Measurements from ENCODE around the gene SYAP1.

GRCh38 chrX:16774746-16775145 lies 55.3 kb downstream of the SYAP1 start:
- TF ChIP-seq MLX (CRISPR knock-in tag; IDR thresholded peaks at IDR 0.05) = no peak
- no peak for TF ChIP-seq ATF3 (CRISPR knock-in tag; conservative IDR thresholded peaks at IDR 0.05)
- TF ChIP-seq CTCF (IDR thresholded peaks at IDR 0.05) = no peak
- TF ChIP-seq USF2 (CRISPR knock-in tag; IDR thresholded peaks at IDR 0.05) = no peak
- TF ChIP-seq ATF6 (CRISPR knock-in tag; IDR thresholded peaks at IDR 0.05) = no peak
- no peak for TF ChIP-seq ATF2 (CRISPR knock-in tag; IDR thresholded peaks at IDR 0.05; ENCODE audit: borderline replicate concordance, low read depth)
- TF ChIP-seq RELA (CRISPR knock-in tag; IDR thresholded peaks at IDR 0.05; ENCODE audit: borderline replicate concordance) = no peak
